Measurements from ENCODE around the gene SNRPA. TPM values are rescaled to one million over a fixed set of nuclear protein-coding genes. Genes with fewer than 3 reads are reported as not detected.
"Not testable (repeated sequence)": the region's sequence is repeated elsewhere in the genome, so short reads cannot be mapped to it uniquely, and the experiment has no call there.

The SNRPA gene
- total RNA-seq, 1 experiment from 2014 or later = 68.4 TPM

DNA sequence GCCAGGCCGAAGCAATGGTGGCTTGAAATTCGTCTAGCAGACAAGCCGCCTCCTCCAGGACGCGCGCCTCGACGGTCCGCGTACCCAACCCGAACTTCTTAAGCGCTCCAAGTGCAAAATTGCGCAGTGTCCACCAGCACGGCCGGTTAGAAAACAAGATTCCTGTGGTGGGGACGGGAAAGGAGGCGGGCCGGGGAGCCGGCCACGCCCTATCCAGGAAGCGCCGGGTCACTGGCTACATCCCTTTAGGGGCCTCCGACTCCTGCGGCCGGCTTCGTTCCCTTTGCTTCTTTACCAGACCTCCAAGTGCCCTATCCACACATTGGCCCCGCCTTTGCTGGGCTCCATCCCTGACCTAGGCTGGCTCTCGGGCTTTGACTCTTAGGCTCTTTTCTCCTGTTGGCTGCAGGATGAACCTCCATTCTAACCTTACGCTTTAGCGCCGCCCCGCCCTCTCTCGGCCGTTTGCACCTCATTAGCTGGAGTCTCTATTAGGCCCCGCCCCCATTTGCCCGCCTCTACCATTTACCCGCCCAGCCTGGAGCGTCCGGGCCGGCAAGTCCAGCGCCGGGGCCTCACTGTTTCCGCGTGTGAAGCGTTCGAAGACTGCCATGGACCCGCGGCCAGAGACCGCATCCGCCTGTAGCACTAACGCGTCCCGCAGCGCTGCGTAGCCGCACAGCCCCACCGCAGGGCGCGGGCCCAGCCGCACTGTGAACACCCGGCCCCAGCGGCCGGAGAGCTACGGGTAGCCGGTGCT is 59.8 kb downstream of the SNRPA start:
- Histone ChIP-seq H3K36me3 (peaks cover 41% of the 10 kb centered on the region), H3K4me3 (peak overlapping the region; percentile 27; the same call in 1 of the 2 replicates)
- H3K9me3 ChIP-seq, H3K27me3 ChIP-seq: not testable (repeated sequence)
- peak; percentile 72 for DNase-seq

GRCh38 chr19:40811478-40812341 is 60.7 kb downstream of the SNRPA start:
- no peaks in the 10 kb centered on the region for H3K27me3 ChIP-seq
- DNase-seq = no peak
- H3K36me3 ChIP-seq = peaks cover 34% of the 10 kb centered on the region
- no peak overlapping the region for H3K4me3 ChIP-seq
- no peaks in the 10 kb centered on the region for H3K9me3 ChIP-seq

DNA sequence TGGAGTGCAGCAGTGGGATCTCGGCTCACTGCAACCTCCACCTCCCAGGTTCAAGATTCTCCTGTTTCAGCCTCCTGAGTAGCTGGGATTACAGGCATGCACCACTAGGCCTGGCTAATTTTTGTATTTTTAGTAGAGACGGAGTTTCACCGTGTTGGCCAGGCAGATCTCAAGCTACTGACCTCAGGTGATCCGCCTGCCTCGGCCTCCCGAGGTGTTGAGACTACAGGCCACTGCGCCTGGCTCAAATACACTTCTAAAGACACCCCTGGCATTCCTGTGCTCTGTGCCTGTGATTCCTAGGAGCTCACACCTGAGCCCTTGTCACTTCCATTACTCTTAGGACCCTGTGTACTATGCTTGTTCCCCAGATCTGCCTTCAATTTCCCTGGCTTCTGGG is 61.6 kb downstream of the SNRPA start:
- DNase-seq, H3K4me3 ChIP-seq, H3K27me3 ChIP-seq, H3K9me3 ChIP-seq: not testable (repeated sequence)
- H3K36me3 ChIP-seq = peaks cover 26% of the 10 kb centered on the region

GRCh38 chr19:40813182-40813581 is 62.2 kb downstream of the SNRPA start:
- Histone ChIP-seq H3K27me3 (no peaks in the 10 kb centered on the region), H3K4me3 (no peak overlapping the region), H3K9me3 (no peaks in the 10 kb centered on the region), H3K36me3 (peaks cover 20% of the 10 kb centered on the region)
- DNase-seq = peak; percentile 39

Other genes starting within 250 kb of the SNRPA start
- 61.7 and 105 TPM in 2 replicates for gene SHKBP1, start 174.3 kb upstream of the SNRPA start, total RNA-seq (2014; rRNA removed; shearing (Covaris generic); ENCODE audit: low replicate concordance)
- 12.9 and 26.5 TPM in 2 replicates for gene LTBP4, start 149.8 kb upstream of the SNRPA start, total RNA-seq (2014; rRNA removed; shearing (Covaris generic); ENCODE audit: low replicate concordance)
- gene NUMBL, start 60.6 kb upstream of the SNRPA start, total RNA-seq (2014; rRNA removed; shearing (Covaris generic); ENCODE audit: low replicate concordance) = 42.1 and 42.8 TPM in 2 replicates
- 44.6 and 462 TPM in 2 replicates for gene COQ8B, start 34.3 kb upstream of the SNRPA start, total RNA-seq (2014; rRNA removed; shearing (Covaris generic); ENCODE audit: low replicate concordance)
- 22.3 and 23.8 TPM in 2 replicates for gene ITPKC, start 34.1 kb upstream of the SNRPA start, total RNA-seq (2014; rRNA removed; shearing (Covaris generic); ENCODE audit: low replicate concordance)
- 0.95 and 3.6 TPM in 2 replicates for gene ACTMAP, start 726 bp upstream of the SNRPA start, total RNA-seq (2014; rRNA removed; shearing (Covaris generic); ENCODE audit: low replicate concordance)
- not detected in 2 replicates for gene MIA, start 24.3 kb downstream of the SNRPA start, total RNA-seq (2014; rRNA removed; shearing (Covaris generic); ENCODE audit: low replicate concordance)
- gene RAB4B, start 27.0 kb downstream of the SNRPA start, total RNA-seq (2014; rRNA removed; shearing (Covaris generic); ENCODE audit: low replicate concordance) = 34.4 and 41.2 TPM in 2 replicates
- gene EGLN2, start 48.0 kb downstream of the SNRPA start, total RNA-seq (2014; rRNA removed; shearing (Covaris generic); ENCODE audit: low replicate concordance) = 63.2 and 140 TPM in 2 replicates
- not detected in 2 replicates for gene CYP2A6, start 99.2 kb downstream of the SNRPA start, total RNA-seq (2014; rRNA removed; shearing (Covaris generic); ENCODE audit: low replicate concordance)
- not detected in 2 replicates for gene CYP2A7, start 131.0 kb downstream of the SNRPA start, total RNA-seq (2014; rRNA removed; shearing (Covaris generic); ENCODE audit: low replicate concordance)
- gene CYP2B6, start 240.1 kb downstream of the SNRPA start, total RNA-seq (2014; rRNA removed; shearing (Covaris generic); ENCODE audit: low replicate concordance) = not detected in 2 replicates